ENCODE measurements around the gene ZNRF1. TPM values are rescaled to one million over a fixed set of nuclear protein-coding genes. Genes with fewer than 3 reads are reported as not detected.

Gene ZNRF1
- total RNA-seq, 1 experiment from 2014 or later: 52.3 TPM

DNA sequence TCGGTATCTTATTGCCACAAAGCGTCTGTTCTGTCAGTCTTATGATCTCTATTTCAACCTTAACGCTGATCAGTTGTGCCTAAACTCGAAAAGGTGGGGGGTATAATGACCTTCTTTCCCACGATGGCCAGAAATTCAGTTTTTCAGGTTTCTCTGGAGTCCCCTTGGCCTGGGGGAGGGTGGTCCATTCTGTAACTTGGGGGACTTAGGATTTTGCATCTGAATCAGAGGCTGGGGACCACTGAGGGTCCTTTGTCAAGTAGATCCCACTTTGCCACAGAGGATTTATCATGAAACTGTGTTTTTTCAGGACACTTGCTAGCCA, 7.6 kb upstream of the ZNRF1 start:
- H3K4me1 ChIP-seq (ENCODE audit: control insufficient read depth, insufficient read depth, low read length): no peaks in the 10 kb centered on the region
- no peaks in the 10 kb centered on the region for H3K27me3 ChIP-seq (ENCODE audit: control insufficient read depth, insufficient read depth, low read length)
- ChIA-PET CTCF (no interaction called here), POLR2A (no interaction called here)
- TF ChIP-seq SIN3A (IDR thresholded peaks at IDR 0.05; ENCODE audit: borderline replicate concordance, insufficient read depth, low read depth, low read length) (no peak), POLR2AphosphoS5 (IDR thresholded peaks at IDR 0.05; ENCODE audit: low read depth, low read length) (no peak), TCF7L2 (IDR thresholded peaks at IDR 0.05; ENCODE audit: low read depth, low read length) (no peak)
- TF ChIP-seq, protein P1, sequence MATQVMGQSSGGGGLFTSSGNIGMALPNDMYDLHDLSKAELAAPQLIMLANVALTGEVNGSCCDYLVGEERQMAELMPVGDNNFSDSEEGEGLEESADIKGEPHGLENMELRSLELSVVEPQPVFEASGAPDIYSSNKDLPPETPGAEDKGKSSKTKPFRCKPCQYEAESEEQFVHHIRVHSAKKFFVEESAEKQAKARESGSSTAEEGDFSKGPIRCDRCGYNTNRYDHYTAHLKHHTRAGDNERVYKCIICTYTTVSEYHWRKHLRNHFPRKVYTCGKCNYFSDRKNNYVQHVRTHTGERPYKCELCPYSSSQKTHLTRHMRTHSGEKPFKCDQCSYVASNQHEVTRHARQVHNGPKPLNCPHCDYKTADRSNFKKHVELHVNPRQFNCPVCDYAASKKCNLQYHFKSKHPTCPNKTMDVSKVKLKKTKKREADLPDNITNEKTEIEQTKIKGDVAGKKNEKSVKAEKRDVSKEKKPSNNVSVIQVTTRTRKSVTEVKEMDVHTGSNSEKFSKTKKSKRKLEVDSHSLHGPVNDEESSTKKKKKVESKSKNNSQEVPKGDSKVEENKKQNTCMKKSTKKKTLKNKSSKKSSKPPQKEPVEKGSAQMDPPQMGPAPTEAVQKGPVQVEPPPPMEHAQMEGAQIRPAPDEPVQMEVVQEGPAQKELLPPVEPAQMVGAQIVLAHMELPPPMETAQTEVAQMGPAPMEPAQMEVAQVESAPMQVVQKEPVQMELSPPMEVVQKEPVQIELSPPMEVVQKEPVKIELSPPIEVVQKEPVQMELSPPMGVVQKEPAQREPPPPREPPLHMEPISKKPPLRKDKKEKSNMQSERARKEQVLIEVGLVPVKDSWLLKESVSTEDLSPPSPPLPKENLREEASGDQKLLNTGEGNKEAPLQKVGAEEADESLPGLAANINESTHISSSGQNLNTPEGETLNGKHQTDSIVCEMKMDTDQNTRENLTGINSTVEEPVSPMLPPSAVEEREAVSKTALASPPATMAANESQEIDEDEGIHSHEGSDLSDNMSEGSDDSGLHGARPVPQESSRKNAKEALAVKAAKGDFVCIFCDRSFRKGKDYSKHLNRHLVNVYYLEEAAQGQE (IDR thresholded peaks at IDR 0.05; ENCODE audit: insufficient read depth in 1 of 2, low read depth in 2 of 2, low read length in 1 of 2): no peak
- TF ChIP-seq, protein P2, sequence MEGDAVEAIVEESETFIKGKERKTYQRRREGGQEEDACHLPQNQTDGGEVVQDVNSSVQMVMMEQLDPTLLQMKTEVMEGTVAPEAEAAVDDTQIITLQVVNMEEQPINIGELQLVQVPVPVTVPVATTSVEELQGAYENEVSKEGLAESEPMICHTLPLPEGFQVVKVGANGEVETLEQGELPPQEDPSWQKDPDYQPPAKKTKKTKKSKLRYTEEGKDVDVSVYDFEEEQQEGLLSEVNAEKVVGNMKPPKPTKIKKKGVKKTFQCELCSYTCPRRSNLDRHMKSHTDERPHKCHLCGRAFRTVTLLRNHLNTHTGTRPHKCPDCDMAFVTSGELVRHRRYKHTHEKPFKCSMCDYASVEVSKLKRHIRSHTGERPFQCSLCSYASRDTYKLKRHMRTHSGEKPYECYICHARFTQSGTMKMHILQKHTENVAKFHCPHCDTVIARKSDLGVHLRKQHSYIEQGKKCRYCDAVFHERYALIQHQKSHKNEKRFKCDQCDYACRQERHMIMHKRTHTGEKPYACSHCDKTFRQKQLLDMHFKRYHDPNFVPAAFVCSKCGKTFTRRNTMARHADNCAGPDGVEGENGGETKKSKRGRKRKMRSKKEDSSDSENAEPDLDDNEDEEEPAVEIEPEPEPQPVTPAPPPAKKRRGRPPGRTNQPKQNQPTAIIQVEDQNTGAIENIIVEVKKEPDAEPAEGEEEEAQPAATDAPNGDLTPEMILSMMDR (IDR thresholded peaks at IDR 0.05): no peak
- no peak overlapping the region for H3K4me3 ChIP-seq (ENCODE audit: low read depth in 2 of 2, low read length in 2 of 2)
- no peaks in the 10 kb centered on the region for H3K9me3 ChIP-seq (ENCODE audit: control insufficient read depth, insufficient read depth, low read depth, low read length)
- H3K36me3 ChIP-seq (ENCODE audit: control insufficient read depth, insufficient read depth, low read length): no peaks in the 10 kb centered on the region
- in situ Hi-C loops (cut with HindIII; ENCODE audit: low pct_unique_long_range_greater_than_20kb, low sequenced_read_pairs) (no loop called here), intact Hi-C loops (cut with micrococcal nuclease; ENCODE audit: unreplicated experiment) (no loop called here)
- DNase-seq (ENCODE audit: low read depth, low spot score) (no peak), ATAC-seq (no peak)
- H3K27ac ChIP-seq (ENCODE audit: low read length): no peak overlapping the region
- no TSS peak for BruUV-seq (replicated peaks)

DNA sequence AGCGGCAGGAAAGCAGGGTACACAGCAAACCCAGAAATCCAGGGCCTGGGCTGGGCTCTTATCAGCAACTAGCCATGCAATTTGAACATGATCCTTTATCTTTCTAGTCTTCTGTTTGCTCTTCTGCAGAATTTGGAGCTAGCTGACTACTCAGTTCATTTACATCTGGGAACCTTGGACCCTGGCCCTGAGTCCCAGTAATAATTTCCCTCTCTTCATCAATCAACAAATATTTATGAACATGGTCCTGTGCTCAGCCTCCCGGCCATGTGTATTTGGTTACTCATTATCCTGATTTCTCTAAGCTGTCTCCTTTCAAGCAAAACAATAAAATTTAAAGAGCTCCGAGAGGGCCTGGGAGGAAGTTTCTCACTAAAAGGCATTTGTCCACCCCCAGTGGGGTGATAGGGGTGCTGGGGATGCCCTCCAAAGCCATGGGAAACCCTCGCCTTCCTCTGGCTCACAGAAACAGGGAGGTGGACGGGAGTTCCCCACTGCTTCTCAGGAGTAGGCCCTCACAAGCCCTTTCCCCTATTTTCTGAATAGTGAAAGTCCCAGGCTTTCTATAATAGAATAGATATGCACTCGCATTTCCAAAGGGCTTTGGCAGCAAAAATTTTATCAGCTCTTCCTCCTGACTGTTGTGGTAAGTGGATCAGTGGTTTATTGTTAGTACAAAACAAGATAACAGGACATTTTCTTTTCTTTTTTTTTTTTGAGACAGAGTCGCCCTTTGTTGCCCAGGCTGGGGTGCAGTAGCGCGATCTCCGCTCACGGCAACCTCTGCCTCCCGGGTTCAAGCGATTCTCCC, 7.0 kb upstream of the ZNRF1 start:
- Histone ChIP-seq H3K36me3 (ENCODE audit: control insufficient read depth, insufficient read depth, low read length) (no peaks in the 10 kb centered on the region), H3K9me3 (ENCODE audit: control insufficient read depth, insufficient read depth, low read depth, low read length) (no peaks in the 10 kb centered on the region), H3K4me3 (ENCODE audit: low read depth in 2 of 2, low read length in 2 of 2) (no peak overlapping the region), H3K27me3 (ENCODE audit: control insufficient read depth, insufficient read depth, low read length) (no peaks in the 10 kb centered on the region), H3K4me1 (ENCODE audit: control insufficient read depth, insufficient read depth, low read length) (no peaks in the 10 kb centered on the region), H3K27ac (ENCODE audit: low read length) (no peak overlapping the region)
- intact Hi-C loops (cut with micrococcal nuclease; ENCODE audit: unreplicated experiment) (no loop called here), in situ Hi-C loops (cut with HindIII; ENCODE audit: low pct_unique_long_range_greater_than_20kb, low sequenced_read_pairs) (no loop called here)
- no TSS peak for BruUV-seq (replicated peaks)
- ATAC-seq (no peak), DNase-seq (ENCODE audit: low read depth, low spot score) (no peak)
- CTCF ChIA-PET: interaction anchor here (1.7 kb wide), 1 partner anchor 119 kb away, joined by 4 read pairs; no protein-coding TSS in a partner anchor
- POLR2A ChIA-PET: interaction anchor here (0.5 kb wide), 1 partner anchor 24 kb away, joined by 7 read pairs; no protein-coding TSS in a partner anchor
- TF ChIP-seq, protein P2 (IDR thresholded peaks at IDR 0.05): no peak
- TF ChIP-seq SIN3A (IDR thresholded peaks at IDR 0.05; ENCODE audit: borderline replicate concordance, insufficient read depth, low read depth, low read length) (no peak), TCF7L2 (IDR thresholded peaks at IDR 0.05; ENCODE audit: low read depth, low read length) (no peak), POLR2AphosphoS5 (IDR thresholded peaks at IDR 0.05; ENCODE audit: low read depth, low read length) (no peak)
- TF ChIP-seq, protein P1 (IDR thresholded peaks at IDR 0.05; ENCODE audit: insufficient read depth in 1 of 2, low read depth in 2 of 2, low read length in 1 of 2): no peak
